Midbrain (tissue), 1 donor: ENCODE measurements around the gene KCNK16.

ENCODE experiments used
- DNase-seq: peaks from one replicate; lab custom pipeline; 2025; lab: John Stamatoyannopoulos, UW

Gene KCNK16

GRCh38 chr6:39276379-39276995 lies 46.0 kb downstream of the KCNK16 start:
- DNase-seq, result no peak

GRCh38 chr6:39274903-39275302 lies 47.6 kb downstream of the KCNK16 start:
- DNase-seq, result no peak

- DNase-seq, result no peak
Measured at GRCh38 chr6:39274471-39274870, 48.0 kb downstream of the KCNK16 start.

- DNase-seq, result no peak
Measured at GRCh38 chr6:39273406-39273821, 49.1 kb downstream of the KCNK16 start.

- no peak for DNase-seq
Measured at GRCh38 chr6:39269961-39270360, 52.5 kb downstream of the KCNK16 start.

- no peak for DNase-seq
Measured at GRCh38 chr6:39268721-39269120, 53.8 kb downstream of the KCNK16 start.

GRCh38 chr6:39268171-39268570 lies 54.3 kb downstream of the KCNK16 start:
- DNase-seq, result no peak

GRCh38 chr6:39266782-39267355 lies 55.6 kb downstream of the KCNK16 start:
- no peak for DNase-seq

- no peak for DNase-seq
Measured at GRCh38 chr6:39266375-39266774, 56.1 kb downstream of the KCNK16 start.
